Measurements from ENCODE around the gene RASAL2.
A peak's percentile ranks its signal among the peaks of the same experiment; 100 is the strongest.

Gene RASAL2

GRCh38 chr1:178470411-178470960 is 376.6 kb downstream of the RASAL2 start:
- DNase-seq = peak; percentile 94 to 96

DNA sequence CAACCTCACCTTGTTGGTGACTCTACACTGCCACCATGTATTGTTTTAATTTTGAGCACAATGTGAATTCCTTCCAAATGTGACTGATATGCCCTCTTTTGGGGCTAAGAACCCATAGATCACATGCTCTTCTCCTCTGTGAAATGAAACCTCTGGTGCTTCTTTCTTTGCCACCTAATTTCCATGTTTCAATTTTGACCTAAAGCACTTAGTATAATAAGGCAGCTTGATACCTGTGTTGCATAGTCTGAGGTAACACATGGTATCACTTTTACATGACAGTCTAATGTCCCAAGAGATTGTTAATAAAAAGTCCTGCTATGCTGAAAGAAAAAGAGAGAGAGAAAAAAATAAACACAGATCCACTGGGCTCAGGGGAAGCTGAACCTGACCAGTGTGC is 378.6 kb downstream of the RASAL2 start:
- DNase-seq = peak; percentile 9 to 31

- DNase-seq = no peak
Observed at GRCh38 chr1:178477373-178477772, 383.5 kb downstream of the RASAL2 start.

DNA sequence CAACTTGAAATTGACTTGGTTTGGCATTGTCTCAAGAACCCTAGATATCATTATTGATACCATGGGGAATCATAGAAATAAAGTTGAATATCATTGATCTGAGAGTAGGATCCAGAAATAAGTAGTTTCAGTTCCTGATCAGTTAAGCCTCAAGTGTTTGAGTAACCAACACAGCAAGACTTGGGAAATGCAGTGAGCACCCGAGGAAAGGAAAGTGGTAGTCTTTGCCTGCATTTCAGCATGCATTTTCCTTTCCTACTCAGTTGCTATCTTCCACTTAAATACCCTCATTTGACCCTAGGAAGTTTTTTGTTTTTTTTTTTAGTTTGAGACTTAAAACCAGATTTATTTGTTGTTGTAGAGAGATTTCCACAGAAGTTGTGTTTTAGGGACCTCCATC is 383.9 kb downstream of the RASAL2 start:
- no peak for DNase-seq

- peak in 1 of 2 experiments; percentile 55 for DNase-seq
Observed at GRCh38 chr1:178483251-178483957, 389.5 kb downstream of the RASAL2 start.

GRCh38 chr1:178484698-178485225 is 390.9 kb downstream of the RASAL2 start:
- no peak for DNase-seq

- DNase-seq = no peak
Observed at GRCh38 chr1:178485541-178485981, 391.7 kb downstream of the RASAL2 start.

DNA sequence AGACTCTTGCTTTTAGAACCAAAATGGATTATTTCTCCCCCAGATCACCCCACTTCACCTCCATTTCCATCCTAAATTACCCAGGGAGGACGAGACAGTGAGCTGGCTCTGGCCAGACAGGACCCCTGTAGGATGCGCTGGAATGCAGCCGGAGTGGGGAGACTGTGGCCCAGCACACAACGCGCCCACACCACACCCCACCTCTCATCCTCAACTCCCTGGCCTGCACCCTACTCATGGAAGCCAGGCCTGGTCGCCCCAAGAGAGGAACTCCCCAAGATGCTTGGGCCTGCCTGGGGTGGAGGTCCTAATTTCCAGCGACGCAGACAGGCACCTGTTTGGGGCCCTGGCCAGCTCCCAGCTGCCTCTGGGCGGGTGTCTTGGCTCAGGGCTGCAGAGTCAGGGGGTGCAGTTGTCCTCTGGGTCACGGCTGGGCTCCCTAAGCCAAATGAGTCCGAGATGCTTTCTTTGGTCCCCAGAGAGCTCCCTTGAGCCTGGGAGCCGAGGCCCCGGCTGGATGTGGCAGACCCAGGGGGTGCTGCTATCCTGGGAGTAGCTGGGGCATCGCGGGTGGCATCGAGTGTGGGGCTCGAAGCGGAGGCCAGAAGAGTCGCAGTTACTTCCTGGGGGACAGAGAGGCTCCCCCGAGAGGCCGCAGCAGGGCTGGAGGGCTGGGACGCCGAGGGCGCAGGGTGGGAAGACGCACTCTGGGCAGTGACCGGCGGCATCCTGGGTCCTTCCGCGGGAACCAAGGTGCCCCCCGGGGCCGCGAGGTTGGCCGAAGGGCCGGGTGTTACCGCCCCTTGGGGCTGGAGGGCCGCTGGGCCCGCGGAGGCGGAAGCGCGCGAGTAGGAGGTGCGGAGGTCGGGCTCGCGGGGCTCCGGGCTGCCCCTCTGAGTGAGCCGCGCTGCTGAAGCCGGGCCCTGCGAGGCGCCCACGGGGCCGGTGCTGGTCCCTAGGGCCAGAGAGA is 392.5 kb downstream of the RASAL2 start:
- DNase-seq = no peak

DNA sequence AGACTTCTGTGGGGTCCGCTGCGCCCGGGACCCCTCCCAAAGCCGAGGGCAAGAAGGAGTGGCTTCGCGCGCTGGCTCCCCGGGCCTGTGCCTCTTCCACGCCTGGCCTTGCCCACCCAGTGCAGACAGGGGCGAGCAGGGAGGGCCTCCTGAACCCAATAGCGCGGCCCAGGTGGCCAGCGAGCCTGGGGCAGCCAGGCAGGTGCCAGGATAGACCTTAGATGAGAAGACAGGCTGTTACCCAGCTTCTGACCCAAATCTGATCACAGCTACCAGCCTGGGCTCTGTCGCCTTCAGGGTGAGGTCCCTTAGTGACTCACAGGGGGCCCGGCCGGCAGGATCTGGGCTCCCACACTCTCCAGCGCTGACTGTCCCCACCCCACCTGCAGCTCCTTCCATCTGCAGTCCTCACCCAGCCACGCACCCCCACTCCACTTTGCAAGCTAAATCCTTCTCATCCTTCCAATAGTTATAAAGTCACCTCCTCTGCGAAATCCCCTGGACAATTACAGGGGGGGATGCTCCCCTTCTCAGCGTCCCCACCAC is 393.2 kb downstream of the RASAL2 start:
- DNase-seq = no peak

DNA sequence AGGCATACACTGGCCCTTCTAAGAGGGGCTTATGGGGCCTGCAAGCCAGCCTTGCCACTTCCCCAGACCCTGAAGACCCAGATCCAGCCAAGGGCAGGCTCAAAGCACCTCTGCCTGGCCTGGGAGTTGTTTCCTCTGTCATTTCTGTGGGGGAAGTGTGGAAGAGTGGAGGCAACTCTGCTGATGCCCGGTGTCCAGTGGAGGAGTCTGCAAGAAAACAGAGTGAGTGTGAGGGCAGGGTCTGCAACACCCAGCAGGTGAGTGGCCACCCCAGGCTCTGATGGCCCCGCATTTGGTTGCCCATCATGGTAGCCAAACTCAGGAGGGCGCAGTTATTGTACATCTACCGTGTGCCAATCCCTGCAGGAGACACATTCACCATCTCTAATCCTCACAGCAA is 394.5 kb downstream of the RASAL2 start:
- no peak for DNase-seq

DNA sequence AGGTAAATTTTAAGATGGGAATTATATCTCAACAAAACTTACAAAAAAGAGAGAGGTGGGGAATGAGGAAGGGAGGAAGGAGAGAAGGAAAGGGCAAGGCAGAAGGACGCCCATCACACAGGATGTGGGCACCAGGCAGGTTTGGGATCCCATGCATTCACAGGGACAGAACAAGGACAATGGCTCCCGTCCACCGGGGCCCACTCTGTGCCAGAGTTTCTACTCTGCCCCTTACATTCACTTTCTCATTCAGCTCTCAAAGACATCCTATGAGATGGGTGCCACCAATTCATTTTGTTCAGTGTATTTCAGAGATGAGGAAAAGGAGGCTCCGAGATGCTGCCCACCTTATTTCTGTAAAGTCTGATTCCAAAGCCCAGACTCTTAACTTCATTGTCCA is 395.5 kb downstream of the RASAL2 start:
- no peak for DNase-seq

DNA sequence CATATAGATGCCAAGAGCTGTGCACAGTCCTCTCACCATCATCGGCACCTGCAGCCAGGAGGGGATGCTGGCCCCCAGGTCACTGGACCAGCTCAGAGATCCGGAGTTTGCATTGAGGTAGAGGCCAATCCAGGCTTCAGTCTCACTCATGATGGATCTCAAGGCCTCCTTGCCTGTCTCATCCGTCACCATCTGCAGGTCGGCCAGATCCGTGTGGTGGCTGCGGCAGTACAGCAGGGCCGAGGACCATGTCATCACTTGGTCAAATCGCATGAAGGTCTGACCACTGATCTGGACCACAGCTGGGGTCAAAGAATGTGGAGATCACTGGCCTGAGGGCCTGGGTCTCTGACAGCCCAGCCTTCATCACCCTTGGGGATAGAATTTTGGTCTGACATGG is 396.2 kb downstream of the RASAL2 start:
- DNase-seq = no peak

DNA sequence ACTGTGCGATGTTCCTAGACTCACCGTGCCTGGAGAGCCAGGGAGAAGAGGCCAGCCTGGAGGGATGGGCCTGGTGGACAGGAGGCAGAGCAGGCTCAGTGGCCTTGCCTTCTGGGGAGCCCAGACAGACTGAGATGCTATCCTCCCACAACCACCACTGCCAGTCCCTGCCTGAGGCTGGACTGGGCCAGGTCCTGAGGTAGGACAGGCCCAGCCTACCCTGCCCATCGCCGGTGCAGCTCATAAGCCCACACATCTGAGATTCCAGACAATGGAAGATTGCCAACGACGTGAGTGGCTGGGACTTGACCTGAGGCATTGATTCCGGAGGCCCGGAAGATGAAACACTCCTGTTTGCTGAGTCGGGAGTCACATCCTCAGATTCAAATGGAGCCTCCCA is 397.1 kb downstream of the RASAL2 start:
- DNase-seq = no peak

- DNase-seq = no peak
Observed at GRCh38 chr1:178491721-178492120, 397.8 kb downstream of the RASAL2 start.

GRCh38 chr1:178492341-178492740 is 398.4 kb downstream of the RASAL2 start:
- no peak for DNase-seq

- DNase-seq = peak in 1 of 2 experiments; percentile 44
Observed at GRCh38 chr1:178493301-178493741, 399.4 kb downstream of the RASAL2 start.

- DNase-seq = no peak
Observed at GRCh38 chr1:178494569-178494971, 400.7 kb downstream of the RASAL2 start.

DNA sequence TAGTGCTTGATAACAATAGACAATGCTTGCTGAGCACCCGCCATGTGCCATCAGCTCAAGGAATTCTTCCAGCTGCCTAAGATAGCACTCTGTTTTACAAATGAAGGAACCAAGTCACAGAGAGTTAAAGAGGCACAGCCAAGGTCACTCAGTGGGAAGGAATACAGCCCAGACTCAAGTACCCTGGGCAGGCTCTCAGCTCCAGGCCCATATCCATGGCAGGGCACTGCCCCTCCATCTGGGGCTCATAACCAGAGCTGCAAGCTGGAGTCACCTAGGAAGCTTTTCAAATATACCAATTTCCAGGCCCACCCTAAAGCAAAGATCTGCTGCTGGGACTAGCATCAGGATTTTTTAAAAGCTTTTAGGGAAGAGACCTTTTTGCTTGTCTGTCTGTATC is 401.3 kb downstream of the RASAL2 start:
- DNase-seq = no peak

DNA sequence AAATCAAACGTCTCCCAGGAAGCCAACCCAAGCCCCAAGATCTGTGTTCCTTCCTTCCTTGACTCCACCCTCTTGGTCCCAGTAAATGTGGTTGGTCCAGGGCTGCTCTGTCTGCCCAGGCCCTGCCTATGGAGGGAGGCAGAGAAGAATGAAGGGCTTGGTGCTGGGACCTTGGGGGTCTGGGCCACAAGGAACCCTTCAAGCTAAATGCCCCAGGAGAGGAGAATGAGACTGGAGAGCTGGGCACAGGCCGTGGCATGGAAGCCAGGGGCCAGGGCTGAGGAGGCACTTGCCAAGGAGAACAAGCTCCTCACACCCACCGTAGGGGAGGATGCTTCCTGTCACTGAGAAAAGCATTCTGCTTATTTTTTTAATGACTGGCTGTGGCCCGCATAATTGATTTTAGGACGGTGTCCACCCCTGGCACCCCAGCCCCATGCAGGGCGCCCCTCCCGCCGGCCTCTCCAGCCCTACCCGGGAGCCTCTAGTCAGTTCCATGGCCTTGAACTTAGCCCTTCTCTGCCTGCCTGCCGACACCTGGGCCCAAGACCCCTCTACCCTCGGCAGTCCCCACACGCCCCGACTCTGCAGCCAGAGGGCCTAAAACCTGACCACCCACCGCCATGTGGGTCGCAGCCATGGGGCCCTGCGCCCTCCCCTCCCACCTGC is 402.0 kb downstream of the RASAL2 start:
- no peak for DNase-seq

DNA sequence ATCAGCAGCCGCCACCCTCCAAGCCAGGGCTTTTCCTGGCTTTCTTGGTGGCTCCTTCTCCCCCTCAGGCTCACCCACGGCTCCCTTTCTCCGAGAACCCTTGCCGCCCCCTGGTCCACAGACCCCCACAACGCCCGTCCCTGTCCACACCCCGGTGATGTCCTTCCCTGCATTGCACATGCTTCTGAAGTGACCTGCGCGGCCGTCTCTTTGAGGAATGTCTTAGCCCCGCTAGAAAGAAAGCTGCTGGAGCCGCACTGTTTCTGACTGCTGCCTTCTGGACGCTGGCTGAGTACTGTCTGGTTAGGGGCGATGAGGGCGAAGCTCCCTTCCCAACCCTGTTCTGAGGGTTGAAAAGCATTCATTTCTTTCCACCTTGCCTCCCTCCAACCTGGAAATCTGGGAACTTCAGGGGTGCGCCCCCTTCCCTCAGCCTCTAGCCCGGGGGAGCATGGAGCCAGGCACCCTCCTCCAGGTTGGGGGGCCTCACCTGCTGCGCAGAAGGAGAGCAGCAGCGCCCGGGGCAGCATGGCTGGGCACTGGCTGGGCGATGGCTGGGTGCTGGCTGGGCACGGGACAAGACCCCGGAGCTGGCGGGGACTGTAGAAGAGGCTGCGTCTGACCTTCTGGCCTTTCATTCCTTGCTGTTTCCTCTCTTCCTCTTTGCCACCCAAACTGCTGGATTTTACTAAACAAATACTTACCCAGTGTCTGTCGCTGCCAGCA is 402.7 kb downstream of the RASAL2 start, which contains the start of gene CLEC20A:
Gene CLEC20A (minus strand): TSS at position 555 of the 726 bp plus-strand sequence. CDS start 25 bp downstream, at position 530.
- peak in 1 of 2 experiments; percentile 47 for DNase-seq

GRCh38 chr1:178497903-178498478 is 404.1 kb downstream of the RASAL2 start:
- DNase-seq = no peak
